Suppressor macrophage (primary cell): ENCODE measurements around the gene DHRS2.
"Not testable (repeated sequence)": the region's sequence is repeated elsewhere in the genome, so short reads cannot be mapped to it uniquely, and the experiment has no call there.

ENCODE experiments used
- DNase-seq, 4 experiments: peaks; one replicate each; pipeline ENCODE4 v3.0.0-alpha.2; 2020 to 2022
- total RNA-seq, 17 experiments: gene quantifications; one replicate each; lab custom pipeline; 2026; ENCODE audit warnings: mixed read lengths in 6 of 17, inconsistent platforms in 3 of 17; lab: John Stamatoyannopoulos, UW

The DHRS2 gene
- total RNA-seq: 0 to 3.4 (median 0.07) reads per million in 17 experiments

- no peak for DNase-seq
Observed at GRCh38 chr14:23636317-23637211, at the start of gene DHRS2. Gene DHRS2 (plus strand): TSS chr14:23636364. CDS start chr14:23638865, 2,501 bp downstream.

GRCh38 chr14:23588884-23589598, 47.1 kb upstream of the DHRS2 start:
- peak; percentile 91 to 94 (median 93) for DNase-seq

DNA sequence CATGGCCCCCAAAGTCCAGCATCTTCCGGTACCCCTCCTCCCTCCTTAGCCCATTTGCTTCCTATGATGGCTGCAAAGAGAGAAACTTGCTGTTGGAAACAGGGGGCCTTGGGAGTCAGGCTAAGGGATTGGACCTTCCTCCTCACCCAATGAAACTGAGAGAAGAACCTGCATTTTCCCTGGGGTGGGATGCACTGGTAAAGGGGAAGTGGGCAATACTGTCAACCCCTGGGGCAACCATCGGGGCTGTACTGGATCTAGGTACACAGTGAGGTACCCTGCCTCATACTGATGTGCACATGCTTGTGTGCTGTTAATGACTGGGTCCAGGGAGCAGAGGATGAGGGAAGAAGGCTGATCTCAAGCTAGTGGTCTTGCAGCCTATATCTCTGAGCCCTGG, 46.6 kb upstream of the DHRS2 start:
- DNase-seq: no peak

DNA sequence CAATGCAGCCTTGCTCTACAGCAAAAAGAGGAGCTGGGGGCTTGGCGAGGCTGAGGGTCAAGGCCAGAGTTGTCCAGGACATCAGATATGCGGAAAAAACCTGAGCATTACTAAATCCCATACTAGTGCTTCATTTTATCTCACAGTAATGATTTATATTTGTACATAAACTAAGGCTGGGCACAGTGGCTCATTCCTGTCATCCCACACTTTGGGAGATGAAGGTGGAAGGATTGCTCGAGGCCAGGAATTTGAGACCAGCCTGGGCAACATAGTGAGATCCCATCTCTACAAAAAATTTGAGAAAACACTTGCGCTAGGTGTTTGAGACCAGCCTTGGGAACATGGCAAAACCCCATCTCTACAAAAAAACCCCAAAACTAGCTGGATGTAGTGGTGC, 46.0 kb upstream of the DHRS2 start:
- DNase-seq: no peak

DNA sequence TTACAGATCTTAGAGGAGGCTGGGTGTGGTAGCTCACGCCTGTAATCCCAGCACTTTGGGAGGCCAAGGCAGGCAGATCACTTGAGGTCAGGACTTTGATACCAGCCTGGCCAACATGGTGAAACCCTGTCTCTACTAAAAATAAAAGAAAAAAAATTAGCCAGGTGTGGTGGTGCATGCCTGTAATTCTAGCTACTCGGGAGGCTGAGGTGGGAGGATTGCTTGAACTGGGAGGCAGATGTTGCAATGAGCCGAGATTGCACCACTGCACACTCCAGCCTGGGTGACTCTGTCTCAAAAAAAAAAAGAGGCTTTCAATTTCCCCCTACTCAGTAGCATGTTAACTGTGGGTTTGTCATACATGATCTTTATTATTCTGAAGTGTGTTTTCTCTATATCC, 42.0 kb upstream of the DHRS2 start:
- not testable (repeated sequence) for DNase-seq

DNA sequence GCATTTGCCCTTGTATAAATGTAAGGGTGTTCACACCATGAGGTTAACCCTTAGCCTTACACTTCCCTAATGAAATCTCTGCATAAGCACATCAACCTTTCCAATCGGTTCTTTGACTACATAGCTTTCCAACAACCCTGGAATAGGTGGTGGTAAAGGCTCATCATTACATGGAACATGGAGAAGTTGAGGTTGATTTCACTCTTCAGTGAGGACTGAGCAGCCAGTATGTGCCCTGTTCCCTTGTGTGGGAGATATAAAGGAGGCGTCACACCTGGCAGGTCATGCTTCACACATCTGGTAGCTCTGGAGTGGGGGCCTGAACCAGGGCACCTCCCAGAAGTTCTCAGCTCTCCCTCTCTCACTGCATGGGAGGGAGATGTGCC, 35.8 kb upstream of the DHRS2 start:
- DNase-seq: no peak

DNA sequence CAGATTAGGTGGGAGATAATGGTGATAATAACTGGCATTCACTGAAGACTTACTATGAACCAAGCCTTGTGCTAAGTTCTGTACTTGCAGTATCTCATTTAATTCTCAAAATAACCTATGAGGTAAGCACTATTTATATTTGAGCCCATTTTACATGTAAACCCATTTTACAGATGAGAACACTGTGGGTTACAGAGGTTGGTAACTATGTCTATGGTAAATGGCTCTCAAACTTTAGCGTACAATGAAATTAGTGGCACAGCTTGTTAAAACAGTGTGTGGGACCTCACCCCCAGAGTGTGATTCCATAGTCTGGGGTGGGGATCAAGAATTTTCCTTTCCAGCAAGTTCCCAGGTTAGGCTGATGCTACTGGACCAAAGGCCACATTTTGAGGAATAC, 35.4 kb upstream of the DHRS2 start:
- DNase-seq: no peak

- DNase-seq: no peak
Observed at GRCh38 chr14:23601424-23601823, 34.7 kb upstream of the DHRS2 start.

- no peak for DNase-seq
Observed at GRCh38 chr14:23601845-23602180, 34.4 kb upstream of the DHRS2 start.

GRCh38 chr14:23602181-23603095, 33.7 kb upstream of the DHRS2 start:
- no peak for DNase-seq

DNA sequence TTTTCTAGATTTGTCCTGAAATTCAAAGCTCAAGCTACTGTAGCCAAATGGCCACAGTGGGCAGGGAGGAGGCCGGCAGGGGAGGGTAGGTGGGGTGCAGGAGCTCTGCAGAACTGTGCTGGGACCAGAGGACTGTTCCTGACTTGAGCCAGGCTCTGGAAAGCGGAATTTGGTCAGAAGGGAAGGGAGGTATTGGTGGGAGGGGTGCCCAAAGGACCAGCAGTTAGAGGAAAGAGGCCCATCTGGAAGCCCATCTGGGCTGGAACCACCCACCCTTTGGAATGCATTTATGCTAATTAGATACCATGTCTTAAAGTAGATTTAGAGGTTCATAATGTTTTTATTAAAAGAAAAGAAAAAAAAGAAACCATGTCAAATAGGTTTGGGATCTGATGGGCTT, 33.1 kb upstream of the DHRS2 start:
- no peak for DNase-seq

- DNase-seq: no peak
Observed at GRCh38 chr14:23604148-23604547, 32.0 kb upstream of the DHRS2 start.

GRCh38 chr14:23604675-23605170, 31.4 kb upstream of the DHRS2 start:
- DNase-seq: no peak

DNA sequence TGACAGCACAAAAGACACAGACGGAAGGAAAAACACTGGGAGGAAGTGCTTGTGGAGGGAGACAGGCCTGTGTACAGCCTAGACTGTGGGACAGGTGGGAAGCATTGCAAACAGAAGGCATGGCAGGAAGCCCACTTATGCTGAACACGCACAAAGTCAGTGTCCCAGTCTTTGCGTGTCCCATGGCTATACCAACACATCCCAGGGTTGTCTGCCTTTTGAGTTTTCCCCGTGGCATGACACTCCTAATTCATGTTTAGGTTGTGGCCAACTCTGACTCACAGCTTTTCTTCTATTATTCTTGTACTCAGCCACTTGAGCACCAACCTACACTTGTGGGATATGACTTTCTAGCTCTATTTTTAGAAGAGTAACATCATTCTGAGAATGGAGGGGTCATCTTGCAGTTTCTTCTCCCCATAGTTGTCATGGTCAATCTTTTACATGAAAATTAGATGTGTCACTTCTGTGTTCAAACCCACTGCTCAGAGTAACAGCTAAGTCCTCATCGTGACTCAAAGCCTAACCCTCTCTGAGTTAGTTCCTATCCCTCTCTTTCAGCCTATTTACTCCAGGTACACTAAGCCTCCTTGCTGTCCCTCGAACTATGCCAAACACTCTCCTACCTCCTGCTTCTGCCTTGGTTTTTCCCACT, 30.1 kb upstream of the DHRS2 start:
- peak in 1 of 4 experiments; percentile 33 for DNase-seq

- DNase-seq: no peak
Observed at GRCh38 chr14:23608454-23608853, 27.7 kb upstream of the DHRS2 start.

DNA sequence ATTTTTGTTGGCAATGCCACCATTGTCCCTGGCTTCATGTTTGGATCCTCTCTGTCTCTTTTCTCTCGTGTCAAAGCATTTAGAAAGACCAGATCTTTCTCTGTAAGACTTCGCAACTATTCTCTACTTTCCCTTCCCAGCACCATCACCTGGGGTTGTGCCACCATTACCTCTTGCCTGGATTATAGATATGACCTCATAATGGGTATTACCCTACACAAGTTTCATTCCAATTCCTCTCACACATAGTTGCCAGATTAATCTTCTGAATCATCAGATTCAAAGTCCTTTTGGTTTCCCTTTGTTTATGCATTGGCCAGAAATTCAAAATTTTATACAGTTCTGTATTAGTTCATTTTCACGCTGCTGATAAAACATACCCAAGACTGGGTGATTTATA, 27.2 kb upstream of the DHRS2 start:
- no peak for DNase-seq

DNA sequence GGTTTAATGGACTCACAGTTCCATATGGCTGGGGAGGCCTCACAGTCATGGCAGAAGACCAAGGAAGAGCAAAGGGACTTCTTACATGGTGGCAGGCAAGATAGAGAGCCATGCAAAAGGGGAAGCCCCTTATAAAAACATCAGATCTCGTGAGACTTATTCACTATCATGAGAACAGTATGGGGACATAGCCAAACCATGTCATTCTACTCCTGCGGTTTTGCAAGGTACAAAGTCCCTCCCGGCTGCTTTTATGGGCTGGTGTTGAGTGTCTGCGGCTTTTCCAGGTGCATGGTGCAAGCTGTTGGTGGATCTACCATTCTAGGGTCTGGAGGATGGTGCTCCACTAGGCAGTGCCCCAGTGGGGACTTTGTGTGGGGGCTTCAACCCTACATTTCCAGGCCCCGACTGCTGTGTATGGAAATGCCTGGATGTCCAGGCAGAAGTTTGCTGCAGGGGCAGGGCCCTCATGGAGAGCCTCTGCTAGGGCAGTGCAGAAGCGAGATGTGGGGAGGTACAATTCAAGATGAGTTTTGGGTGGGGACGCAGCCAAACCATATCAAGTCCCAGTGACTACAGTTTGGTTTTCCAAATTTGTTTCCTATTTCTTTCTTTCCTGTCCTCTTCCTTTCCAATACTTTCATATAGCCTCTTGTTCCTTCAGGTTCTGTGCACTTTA, 26.6 kb upstream of the DHRS2 start:
- peak in 1 of 4 experiments; percentile 13 for DNase-seq

- peak in 1 of 4 experiments; percentile 18 for DNase-seq
Observed at GRCh38 chr14:23610090-23610814, 25.9 kb upstream of the DHRS2 start.

DNA sequence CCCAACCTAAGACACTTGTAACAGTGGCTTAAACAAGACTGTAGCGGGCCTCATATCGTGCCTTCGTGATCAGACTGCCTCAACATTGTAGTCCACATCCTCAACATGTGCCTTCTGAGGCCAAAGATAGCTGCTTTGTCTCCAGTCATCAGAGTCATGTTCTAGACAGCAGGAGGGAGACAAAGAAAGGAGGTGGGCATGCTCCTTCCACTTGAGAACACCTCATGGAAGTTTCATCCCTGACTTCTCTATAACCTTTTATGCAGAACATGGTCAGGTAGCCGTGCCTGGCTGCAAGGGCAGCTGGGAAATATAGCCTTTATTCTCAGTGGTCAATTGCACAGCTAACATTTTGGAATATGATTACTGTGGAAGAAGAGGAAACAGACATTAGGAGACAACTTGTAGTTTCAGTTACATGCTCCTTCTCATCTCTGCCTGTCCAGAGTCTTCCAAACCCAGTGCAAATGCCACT, 25.3 kb upstream of the DHRS2 start:
- DNase-seq: no peak

- DNase-seq: no peak
Observed at GRCh38 chr14:23612354-23612732, 23.8 kb upstream of the DHRS2 start.

DNA sequence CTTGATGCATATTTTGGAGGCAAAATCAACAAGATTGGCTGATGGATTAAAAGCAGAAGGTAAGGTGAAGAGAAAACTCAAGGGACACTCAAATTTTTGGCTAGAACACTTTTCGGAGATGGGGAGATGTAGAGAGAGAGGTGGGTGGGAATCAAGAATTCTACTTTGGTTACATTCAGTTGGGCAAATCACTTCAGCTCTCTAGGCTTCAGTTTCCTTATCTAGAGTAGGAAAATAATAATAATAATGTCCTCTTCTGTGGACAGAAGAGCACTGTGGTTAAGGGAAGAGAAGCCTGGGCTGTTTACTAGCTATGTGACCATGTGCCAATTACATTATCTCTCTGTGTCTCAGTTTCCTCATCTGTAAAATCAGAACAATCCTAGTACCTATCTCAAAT, 23.4 kb upstream of the DHRS2 start:
- DNase-seq: no peak
